ENCODE results near the gene ELMO1.

ELMO1 gene

DNA sequence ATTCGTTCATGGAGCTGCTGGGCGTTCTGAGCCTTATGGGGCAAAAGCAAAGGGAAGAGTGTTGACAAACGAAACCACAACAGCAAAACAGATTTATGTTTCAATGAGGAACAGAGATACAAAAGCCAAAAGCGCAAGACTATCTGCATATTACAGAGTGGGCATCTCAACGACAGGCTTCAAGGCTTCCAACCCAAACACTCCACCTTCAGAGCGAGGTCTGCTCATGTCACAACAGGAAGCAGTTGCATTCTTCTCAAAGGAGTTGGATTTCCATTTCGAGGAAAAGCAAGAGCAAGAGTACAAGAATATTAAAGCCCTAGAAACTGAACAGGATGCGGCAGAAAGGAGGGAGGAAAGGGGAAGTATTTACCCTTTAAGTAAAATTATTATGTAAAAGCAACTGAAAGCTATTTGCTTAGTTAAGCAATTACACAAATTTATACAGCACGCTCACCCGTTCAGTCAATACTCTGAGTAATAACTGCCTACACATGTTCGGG is 189.3 kb downstream of the ELMO1 start:
- no peak for DNase-seq

DNA sequence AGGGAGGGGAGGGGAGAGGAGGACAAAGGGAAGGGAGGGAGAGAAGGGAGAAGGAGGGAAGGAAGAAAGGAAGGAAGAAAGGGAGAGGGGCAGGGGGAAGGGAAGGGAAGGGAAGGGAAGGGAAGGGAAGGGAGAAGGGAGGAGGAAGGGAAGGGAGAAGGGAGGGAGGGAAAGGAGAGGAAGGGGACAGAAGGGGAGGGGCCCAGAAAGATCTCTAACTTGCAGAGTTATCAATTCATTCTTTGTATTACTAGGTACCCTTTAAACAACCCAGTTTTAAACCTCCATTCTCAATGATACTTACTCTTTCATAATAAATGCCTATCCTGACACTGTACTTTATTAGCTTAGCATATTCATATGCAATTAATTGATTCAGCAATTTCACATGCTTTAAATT is 192.0 kb downstream of the ELMO1 start:
- no peak for DNase-seq

DNA sequence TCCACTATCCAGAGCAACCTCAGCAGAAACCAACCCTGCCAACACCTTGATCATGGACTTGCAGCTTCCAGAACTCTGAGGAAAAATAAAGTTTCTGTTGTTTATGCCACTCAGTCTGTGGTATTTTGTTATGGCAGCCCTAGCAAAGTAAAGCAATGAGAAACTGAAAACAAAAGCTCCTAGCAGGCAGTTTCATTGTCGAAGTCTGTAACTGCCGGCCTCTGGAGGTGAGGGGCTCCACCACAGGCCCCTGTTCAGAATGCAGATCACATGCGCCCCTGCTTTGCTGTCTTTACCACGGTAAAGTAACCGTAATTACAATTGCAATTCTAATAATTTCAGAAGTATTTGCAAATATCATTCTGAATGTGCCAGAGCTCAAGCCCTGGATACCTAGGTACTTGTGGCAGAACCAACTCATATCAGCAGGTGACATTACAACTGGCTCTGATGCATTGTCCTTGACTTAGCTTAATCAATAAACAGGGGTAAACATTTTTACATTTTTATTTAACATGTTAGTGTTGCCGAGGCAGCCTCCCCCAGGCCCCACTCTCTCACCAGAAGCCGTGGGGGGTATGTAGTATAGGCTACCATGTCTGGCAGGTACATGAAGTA is 193.2 kb downstream of the ELMO1 start:
- no peak for DNase-seq

DNA sequence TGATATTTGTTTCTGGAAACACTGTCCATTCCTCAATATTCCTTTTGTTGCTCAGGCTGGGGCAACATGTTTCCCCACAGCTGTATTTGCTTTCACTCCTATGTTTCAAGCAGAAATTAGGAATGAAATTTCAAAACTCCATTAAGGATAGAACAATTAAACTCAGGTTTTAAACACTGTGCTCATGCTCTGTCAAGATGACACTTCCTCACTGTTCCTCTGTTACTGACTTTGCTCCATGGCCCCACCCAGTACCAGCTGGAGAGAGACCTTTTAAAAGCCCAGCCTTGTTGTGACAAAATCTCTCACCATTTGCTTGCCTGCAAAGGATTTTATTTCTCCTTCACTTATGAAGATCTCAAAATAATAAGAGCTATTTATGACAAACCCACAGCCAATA is 197.4 kb downstream of the ELMO1 start:
- no peak for DNase-seq

DNA sequence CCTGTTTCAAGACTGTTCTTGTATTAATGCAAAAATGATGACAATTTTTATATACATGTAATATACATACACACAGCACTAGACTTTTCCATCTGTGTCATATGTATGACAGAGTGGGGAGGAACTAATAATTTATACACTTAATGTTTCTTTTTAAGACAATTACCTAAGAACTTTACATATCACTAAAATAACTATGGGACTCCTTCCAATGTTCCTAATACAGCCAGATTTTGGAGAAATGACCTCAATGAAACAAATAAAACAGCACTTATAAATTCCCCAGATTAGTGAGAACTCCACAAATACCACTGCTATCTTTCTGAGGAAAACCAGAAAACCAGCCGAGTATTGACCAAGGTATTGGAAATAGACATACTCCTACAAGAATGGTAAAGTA is 199.4 kb downstream of the ELMO1 start:
- DNase-seq, result no peak

DNA sequence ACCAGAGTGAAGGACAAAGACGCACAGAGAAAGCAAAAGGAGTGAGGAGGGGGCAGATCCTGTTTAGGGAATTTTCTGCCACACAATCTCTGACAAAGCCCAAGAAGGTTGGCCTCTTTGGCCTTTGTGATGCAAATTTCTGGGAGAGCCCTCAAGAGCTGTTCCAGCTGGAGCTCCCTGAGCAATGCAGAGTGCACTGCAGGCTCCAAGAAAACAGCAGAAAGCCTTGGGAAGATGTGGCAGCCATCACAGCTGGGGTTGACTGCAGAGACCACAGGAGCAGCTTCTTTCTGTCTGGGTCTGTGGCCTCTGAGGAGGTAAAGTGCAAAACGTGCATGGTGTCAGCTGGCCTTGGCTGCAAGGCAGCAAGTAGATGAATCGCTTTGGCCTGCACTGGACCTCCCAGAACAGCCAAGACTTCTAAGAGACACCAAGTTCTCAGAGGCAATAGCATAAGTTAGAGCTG is 200.2 kb downstream of the ELMO1 start:
- no peak for DNase-seq

DNA sequence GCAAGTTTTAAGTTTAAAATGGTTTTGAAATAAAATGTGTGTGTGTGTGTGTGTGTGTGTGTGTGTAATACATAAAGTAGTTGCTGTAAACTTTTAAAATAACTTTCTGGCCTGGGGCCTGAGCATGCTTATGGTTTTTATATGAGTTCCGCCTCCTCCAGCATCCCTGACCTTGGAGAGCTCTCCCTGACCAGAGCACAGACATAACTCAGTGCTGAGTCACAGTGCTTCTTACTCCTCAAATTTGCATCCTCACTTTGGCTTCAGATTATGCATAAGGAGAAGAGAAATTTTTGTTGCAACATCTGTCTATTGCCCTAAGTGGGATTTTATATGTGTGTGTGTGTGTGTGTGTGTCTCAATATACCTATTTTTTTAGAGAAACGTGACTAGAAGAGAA is 200.8 kb downstream of the ELMO1 start:
- DNase-seq, result no peak

DNA sequence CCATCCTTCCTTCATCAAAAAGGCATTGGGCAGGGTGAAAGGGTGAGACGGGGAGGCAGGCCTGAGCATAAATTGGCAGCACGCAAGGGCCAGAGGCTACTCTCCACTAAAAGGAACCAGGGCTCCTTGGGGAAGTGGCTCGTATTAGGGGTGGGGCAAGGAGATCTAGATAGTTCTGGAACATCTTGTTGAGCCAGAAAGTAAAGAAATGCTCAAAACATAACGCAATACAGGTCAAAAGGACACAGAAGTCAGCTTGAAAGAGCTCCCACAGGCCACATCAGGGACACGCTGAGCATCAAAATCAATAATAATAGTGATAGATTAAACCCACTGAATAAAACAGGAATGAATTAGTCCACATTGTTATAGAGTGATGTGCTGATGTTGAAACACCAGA is 203.1 kb downstream of the ELMO1 start:
- no peak for DNase-seq

DNA sequence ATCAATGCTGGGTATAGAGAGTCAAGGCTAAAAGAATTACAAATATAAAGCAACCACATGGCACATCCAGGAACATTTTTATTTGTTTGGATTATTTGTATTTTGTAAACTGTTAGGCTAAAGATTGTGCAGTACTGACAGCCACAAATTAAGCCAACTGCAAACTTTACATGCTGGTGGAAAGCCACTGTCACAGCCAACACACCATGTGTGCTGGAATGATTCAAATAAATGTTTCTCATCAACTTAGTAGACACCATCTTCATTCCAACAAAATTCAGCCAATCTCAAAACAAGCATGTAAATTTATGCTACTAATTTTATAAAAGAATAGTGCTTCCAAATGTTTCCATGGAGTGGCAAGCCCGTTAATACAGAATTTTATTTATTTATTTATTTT is 211.8 kb downstream of the ELMO1 start:
- no peak for DNase-seq

DNA sequence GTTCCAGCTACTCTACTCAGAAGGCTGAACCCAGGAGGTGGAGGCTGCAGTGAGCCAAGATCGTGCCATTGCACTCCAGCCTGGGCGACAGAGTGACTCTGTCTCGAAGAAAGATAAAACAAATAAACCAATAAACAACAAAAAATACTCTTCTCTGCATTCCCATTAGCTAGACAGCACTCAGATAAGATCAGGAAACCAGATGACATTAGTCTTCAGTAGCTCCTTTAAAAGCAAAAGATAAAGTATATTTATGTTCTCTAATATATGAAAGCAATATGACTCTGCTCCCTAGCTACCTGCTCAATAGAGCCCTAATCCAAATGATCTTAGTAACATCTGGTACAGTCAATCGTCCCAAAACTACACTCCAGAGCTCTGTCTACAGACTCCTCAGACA is 212.9 kb downstream of the ELMO1 start:
- DNase-seq, result no peak

DNA sequence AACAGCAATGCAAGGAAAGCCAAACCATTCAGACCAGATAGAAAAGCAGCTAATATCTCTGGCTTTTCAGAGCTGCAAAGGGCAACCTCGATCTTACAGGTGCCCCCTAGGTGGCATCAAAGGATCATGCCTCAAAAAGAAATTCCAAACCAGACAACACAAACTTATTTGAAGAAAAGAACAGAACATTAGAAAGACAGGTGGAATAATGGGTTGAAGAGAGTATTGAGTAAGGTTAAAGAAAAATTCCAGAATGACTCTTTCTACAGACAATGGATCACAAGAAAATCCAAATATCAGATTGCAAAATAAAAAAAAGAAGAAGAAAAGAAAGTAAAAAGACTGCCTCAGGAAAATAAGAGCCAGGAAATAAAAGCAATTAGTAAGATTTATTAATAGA is 213.7 kb downstream of the ELMO1 start:
- DNase-seq, result peak in 2 of 5 donors; percentile 8 to 11

DNA sequence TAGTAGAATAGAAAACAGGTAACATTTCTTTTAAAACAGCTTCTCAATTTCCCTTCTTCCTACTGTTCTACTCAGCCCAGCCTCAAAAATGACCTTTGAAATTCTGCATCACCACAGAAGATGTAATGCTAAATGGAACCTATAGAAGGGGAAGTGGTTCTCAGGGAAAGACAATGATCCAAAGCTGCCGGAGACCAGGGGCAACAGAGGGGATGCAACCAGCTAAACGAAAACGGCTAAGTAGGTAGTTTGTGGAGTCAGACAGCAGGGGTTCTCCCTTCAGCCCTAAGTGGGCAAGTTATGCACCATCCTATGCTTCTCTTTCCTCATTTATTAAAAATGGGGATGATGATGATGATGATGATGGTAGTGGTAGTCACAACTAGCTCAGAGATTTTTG is 214.3 kb downstream of the ELMO1 start:
- no peak for DNase-seq

DNA sequence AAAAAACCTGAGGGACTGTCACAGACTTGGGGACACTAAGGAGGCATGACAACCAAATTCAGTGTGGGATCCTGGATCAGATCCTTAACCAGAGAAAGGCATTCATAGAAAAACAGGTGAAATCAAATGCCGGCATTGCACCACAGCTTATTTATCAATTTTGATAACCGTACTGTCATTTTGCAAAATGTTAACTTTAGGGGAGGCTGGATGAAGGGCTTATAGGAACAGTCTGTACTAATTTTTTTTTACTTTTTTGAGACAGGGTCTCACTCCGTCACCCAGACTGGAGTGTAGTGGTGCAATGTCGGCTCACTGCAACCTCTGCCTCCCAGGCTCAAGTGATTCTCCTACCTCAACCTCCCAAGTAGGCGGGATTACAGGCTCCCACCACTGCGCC is 217.1 kb downstream of the ELMO1 start:
- DNase-seq, result no peak

DNA sequence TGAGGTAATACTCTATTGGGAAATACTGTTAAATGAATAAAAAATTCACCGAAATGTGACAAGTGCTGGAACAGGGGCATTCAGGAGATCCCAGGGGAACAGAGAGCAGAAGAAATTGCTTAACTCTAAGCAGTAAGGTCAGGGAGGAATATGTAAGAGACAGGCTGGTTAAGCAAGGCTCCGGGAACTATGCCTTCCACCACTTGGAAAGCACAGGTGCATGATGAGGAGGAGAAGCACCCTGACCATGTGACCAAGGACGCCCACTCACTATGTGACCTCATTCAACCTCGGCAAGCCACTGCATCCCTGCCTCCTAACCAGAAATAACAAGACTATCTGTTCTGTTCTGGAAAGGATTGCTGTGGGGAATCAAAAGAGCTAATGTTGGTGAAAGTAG is 218.4 kb downstream of the ELMO1 start:
- DNase-seq, result no peak

DNA sequence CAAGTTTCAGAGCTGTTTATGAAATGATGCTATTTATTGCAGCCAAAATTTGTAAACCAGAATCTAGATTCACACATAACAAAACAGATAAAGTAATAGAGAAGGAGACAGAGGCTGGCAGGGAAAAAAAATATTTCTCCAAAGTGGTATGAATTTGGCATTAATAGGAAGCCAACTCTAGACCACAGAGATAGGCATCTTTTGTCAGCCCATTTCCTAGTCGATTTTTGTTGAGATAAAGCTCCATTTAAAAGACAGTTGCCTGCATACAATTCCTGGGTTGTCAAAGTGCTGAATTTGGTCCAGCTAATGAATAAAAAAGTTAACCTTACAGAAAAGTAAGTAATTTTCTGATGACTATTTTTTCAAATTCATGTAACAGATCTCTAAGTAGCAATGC is 219.3 kb downstream of the ELMO1 start:
- no peak for DNase-seq

DNA sequence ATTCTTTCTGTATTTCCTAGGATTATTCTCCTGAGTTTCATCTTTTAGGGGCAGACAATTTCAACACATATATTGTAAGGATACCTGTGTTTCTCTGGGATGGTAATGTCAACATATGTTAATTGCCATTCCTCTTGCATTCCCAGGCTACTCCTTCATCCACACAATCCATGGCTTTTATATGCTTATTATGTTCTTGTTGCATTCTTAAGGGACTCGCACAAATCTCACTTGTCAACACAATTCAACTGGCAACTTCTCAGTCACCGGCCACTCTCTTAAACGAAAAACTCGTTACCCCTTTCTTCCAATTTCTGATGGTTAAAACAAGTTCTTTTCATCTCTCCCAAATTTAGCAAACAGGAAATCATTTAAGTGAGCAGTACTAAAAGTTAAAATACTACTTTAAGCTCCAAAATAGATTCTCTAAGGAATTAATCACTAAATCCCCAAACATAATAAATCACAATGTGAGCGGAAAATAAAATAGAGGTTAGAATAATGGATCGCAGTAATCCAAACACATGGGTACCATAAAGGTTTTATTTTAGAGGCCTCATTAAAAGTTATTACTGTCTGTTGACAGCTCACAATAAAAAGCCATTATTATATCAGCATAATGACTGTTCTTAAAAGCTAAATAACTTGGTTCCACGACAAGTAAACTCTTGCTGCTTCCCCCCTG is 223.2 kb downstream of the ELMO1 start:
- no peak for DNase-seq

DNA sequence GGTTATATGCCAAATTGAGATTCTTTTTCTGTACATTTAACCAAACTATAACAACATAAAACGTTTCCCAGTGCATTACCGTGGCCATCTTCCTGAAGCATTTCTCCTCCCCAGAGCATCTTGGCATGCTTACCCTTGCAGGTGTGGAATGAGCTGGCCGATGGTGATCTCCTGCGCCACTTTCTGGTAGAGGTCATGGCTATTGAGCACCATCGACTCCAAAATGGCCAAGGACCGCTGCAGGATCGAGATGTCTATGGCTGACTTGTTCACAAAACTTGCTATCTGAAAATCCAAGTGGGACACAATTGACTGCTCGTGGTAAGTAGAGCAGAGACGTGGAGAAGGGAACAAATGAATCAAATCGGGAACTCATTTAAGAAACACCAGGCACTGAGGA is 223.9 kb downstream of the ELMO1 start:
- no peak for DNase-seq

DNA sequence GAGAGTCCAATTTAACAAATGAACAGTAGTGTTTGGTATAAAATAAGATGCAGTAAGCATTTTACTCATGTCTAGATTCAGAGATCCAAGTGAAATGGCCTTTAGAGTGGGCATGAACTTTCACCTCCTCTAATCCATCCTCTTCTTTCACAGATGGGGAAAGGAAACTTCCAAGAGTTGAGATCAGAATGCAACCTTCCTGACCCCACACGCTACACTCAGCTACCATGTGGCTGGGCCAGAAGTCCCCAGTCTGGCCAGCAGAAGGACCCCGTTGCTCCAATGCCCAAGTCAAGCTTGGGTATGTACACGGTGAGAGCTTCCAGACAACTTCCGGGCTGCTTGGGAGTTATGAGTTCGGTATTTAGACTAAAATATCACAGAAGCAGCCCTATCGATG is 228.0 kb downstream of the ELMO1 start:
- no peak for DNase-seq

DNA sequence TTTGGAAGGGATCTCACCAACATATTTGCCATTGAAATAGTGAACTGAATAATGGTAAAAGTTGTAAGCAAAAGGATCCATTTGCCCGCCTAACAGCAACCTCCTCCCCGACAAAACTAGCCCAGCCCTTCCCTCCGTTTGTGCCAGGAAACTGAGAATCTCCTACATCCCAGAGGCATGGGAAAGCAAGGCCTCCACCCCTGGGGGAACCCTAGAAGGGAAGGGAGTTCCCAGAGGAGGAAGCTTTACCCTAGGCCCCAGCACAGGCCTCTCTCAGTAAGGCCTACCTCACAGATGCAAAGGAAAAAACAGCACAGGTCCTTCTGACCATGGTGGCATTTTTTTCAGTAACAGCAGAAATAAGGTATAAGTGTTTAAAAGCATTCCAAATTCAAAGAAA is 229.7 kb downstream of the ELMO1 start:
- DNase-seq, result no peak

DNA sequence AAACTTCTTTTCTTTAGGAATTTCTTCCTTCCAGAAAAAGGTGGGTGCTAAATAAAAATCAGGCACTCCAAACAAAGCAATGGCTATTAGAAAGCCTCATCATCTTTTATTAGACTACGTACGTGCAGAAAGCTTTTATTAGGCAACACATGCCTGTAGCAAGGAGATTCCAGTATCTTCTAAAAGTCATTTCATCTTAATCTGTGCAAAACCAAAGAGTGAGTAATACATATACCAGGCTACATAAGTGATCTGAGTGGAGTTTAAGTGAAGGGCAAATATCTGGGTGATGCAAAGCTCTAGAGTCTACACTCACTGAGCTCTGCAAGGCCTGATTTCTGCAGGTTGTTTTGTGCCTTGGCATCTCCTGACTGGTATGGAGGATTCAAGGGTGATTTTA is 231.7 kb downstream of the ELMO1 start:
- no peak for DNase-seq

DNA sequence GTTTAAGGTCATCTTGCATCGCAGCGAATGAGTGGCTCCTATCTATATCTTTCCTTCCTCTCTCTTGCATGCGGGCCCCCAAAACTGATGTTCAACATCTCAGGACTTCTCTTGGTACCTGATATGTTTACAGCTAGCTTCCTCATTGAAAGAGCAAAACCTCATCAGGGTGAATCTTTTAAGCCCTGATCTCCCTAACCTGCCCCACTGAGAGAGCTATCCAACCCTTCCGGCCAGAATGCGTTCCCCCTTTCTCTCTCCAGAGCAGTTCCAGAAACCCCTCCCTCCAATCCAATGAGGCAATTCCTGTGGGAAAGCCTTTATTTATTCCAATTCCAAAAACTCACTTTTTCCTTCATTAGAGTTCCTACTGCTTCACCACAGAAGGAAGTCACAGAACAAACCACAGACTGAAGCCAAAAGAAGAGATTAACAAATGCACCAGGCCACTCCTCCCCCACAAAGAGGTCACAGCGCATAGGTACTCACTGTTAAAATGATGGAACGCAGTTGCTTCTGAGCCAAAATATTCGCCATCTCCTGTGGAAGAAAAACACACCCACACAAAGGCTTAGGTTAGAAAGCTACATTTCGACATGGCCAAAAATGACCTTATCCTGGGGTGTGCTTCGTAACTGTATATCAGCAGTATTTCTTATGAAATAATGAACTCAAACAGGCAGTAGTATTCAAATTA is 232.4 kb downstream of the ELMO1 start:
- DNase-seq, result no peak

DNA sequence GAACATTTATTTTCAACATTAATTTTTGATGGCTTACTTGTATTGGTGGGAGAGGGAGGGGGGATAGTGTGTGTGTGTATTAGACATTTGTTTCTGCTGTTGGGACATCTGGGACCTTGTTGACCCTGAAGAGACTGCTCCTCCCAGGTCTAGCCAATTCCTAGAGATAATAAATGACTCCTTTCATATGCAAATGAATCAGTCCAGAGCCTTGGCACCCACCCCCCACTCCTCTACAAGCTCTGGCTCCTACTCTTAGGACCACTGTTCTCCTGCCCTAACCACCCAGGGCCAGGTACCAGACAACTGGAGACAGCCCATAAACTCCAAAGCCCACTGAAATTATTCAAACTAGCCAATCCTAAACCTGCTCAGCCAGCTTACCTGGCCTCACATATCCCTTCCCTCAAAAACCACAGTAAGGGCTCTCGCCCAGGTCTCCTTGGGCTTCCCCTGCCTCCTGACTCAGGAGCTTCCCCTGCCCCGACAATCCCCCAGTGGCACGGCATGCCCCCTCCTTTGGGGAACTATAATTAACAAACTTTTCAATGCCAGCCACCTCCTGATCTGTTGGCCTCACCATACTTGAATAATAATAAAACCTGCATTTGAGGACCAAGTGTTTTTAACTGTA is 233.3 kb downstream of the ELMO1 start:
- DNase-seq, result no peak

DNA sequence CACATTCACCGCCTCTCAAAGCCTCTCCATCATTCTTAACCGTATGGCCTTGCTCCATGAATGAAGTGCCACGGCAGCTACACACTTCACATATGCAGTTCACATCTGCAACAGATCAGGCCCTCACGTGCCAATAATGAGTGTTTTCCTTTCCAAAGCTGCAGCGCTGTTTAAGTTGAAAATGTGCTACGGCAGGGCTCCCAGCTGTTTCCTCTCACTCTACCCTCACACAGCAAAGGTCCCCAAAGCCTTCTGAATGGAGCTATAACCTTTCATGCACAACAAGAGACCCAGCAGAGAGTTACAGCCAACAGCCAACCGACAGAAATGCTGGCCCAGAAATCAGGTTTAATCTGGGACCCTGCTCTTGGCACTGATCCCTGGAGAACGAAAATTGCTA is 236.1 kb downstream of the ELMO1 start:
- no peak for DNase-seq

DNA sequence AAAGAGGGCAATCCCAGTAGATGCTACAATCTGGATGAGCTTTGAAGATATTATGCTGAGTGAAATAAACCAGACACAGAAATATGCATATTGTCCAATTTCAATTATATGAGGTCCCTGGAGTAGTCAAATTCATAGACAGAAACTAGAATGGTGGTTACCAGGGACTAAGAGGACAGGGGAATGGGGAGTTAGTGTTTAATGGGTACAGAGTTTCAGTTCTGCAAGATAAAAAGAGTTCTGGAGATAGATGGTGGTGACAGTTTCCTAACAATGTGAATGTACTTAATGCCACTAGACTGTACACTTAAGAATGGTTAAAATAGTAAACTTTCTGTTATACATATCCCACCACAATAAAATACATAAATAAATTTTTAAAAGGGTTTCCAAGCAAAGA is 236.6 kb downstream of the ELMO1 start:
- no peak for DNase-seq
